Measurements from ENCODE around the gene PNKD. TPM values are rescaled to one million over a fixed set of nuclear protein-coding genes. Genes with fewer than 3 reads are reported as not detected.

Gene PNKD
- total RNA-seq, 1 experiment from 2014 or later, result 61.3 TPM

- DNase-seq, result no peak
- no peaks in the 10 kb centered on the region for H3K27me3 ChIP-seq (ENCODE audit: control insufficient read depth, insufficient read depth, low read length)
- H3K4me3 ChIP-seq (ENCODE audit: insufficient read depth, low read depth, low read length), result no peak overlapping the region
- peaks cover 26% of the 10 kb centered on the region for H3K36me3 ChIP-seq (replicated peaks; ENCODE audit: control insufficient read depth, insufficient read depth, low read length)
Measured at GRCh38 chr2:218274586-218274985, 4.3 kb downstream of the PNKD start.

- no peak overlapping the region for H3K4me3 ChIP-seq (ENCODE audit: insufficient read depth, low read depth, low read length)
- peaks cover 28% of the 10 kb centered on the region for H3K36me3 ChIP-seq (replicated peaks; ENCODE audit: control insufficient read depth, insufficient read depth, low read length)
- H3K27me3 ChIP-seq (ENCODE audit: control insufficient read depth, insufficient read depth, low read length), result no peaks in the 10 kb centered on the region
- no peak for DNase-seq
Measured at GRCh38 chr2:218275371-218276072, 5.2 kb downstream of the PNKD start.

- Histone ChIP-seq H3K36me3 (replicated peaks; ENCODE audit: control insufficient read depth, insufficient read depth, low read length) (peaks cover 28% of the 10 kb centered on the region), H3K27me3 (ENCODE audit: control insufficient read depth, insufficient read depth, low read length) (no peaks in the 10 kb centered on the region), H3K4me3 (ENCODE audit: insufficient read depth, low read depth, low read length) (no peak overlapping the region)
- DNase-seq, result no peak
Measured at GRCh38 chr2:218276986-218277755, 6.9 kb downstream of the PNKD start.

- DNase-seq, result no peak
- H3K36me3 ChIP-seq (replicated peaks; ENCODE audit: control insufficient read depth, insufficient read depth, low read length), result peaks cover 28% of the 10 kb centered on the region
- no peak overlapping the region for H3K4me3 ChIP-seq (ENCODE audit: insufficient read depth, low read depth, low read length)
Measured at GRCh38 chr2:218277921-218278320, 7.6 kb downstream of the PNKD start.

GRCh38 chr2:218278531-218279360, 8.4 kb downstream of the PNKD start:
- no peak for DNase-seq
- peaks cover 27% of the 10 kb centered on the region for H3K36me3 ChIP-seq (replicated peaks; ENCODE audit: control insufficient read depth, insufficient read depth, low read length)

More at GRCh38 chr2:218277921-218278320, 7.6 kb downstream of the PNKD start:
- no peaks in the 10 kb centered on the region for H3K27me3 ChIP-seq (ENCODE audit: control insufficient read depth, insufficient read depth, low read length)

GRCh38 chr2:218280260-218280870, 10.0 kb downstream of the PNKD start:
- Histone ChIP-seq H3K27me3 (ENCODE audit: control insufficient read depth, insufficient read depth, low read length) (no peaks in the 10 kb centered on the region), H3K4me3 (ENCODE audit: insufficient read depth, low read depth, low read length) (no peak overlapping the region), H3K36me3 (replicated peaks; ENCODE audit: control insufficient read depth, insufficient read depth, low read length) (peaks cover 10% of the 10 kb centered on the region)
- no peak for DNase-seq

More at GRCh38 chr2:218278531-218279360, 8.4 kb downstream of the PNKD start:
- H3K27me3 ChIP-seq (ENCODE audit: control insufficient read depth, insufficient read depth, low read length), result no peaks in the 10 kb centered on the region
- H3K4me3 ChIP-seq (ENCODE audit: insufficient read depth, low read depth, low read length), result no peak overlapping the region

- Histone ChIP-seq H3K27me3 (ENCODE audit: control insufficient read depth, insufficient read depth, low read length) (no peaks in the 10 kb centered on the region), H3K36me3 (replicated peaks; ENCODE audit: control insufficient read depth, insufficient read depth, low read length) (peaks cover 7% of the 10 kb centered on the region), H3K4me3 (ENCODE audit: insufficient read depth, low read depth, low read length) (no peak overlapping the region)
- no peak for DNase-seq
Measured at GRCh38 chr2:218281449-218281848, 11.1 kb downstream of the PNKD start.

- peaks cover 4% of the 10 kb centered on the region for H3K36me3 ChIP-seq (replicated peaks; ENCODE audit: control insufficient read depth, insufficient read depth, low read length)
- H3K27me3 ChIP-seq (ENCODE audit: control insufficient read depth, insufficient read depth, low read length), result no peaks in the 10 kb centered on the region
- H3K4me3 ChIP-seq (ENCODE audit: insufficient read depth, low read depth, low read length), result no peak overlapping the region
- DNase-seq, result no peak
Measured at GRCh38 chr2:218282173-218282991, 12.1 kb downstream of the PNKD start.

- Histone ChIP-seq H3K36me3 (replicated peaks; ENCODE audit: control insufficient read depth, insufficient read depth, low read length) (peaks cover 2% of the 10 kb centered on the region), H3K4me3 (ENCODE audit: insufficient read depth, low read depth, low read length) (no peak overlapping the region), H3K27me3 (ENCODE audit: control insufficient read depth, insufficient read depth, low read length) (no peaks in the 10 kb centered on the region)
- DNase-seq, result no peak
Measured at GRCh38 chr2:218284106-218284811, 13.9 kb downstream of the PNKD start.

- no peaks in the 10 kb centered on the region for H3K27me3 ChIP-seq (ENCODE audit: control insufficient read depth, insufficient read depth, low read length)
- DNase-seq, result peak; percentile 22
- no peak overlapping the region for H3K4me3 ChIP-seq (ENCODE audit: insufficient read depth, low read depth, low read length)
- no peaks in the 10 kb centered on the region for H3K36me3 ChIP-seq (replicated peaks; ENCODE audit: control insufficient read depth, insufficient read depth, low read length)
Measured at GRCh38 chr2:218285604-218286003, 15.3 kb downstream of the PNKD start.

- DNase-seq, result peak; percentile 93
- H3K36me3 ChIP-seq (replicated peaks; ENCODE audit: control insufficient read depth, insufficient read depth, low read length), result no peaks in the 10 kb centered on the region
- H3K4me3 ChIP-seq (ENCODE audit: insufficient read depth, low read depth, low read length), result no peak overlapping the region
- H3K27me3 ChIP-seq (ENCODE audit: control insufficient read depth, insufficient read depth, low read length), result peaks cover 2% of the 10 kb centered on the region; the same call in 1 of the 2 replicates
Measured at GRCh38 chr2:218286570-218287459, 16.5 kb downstream of the PNKD start.

- H3K27me3 ChIP-seq (ENCODE audit: control insufficient read depth, insufficient read depth, low read length), result peaks cover 2% of the 10 kb centered on the region; the same call in 1 of the 2 replicates
- no peak for DNase-seq
- no peaks in the 10 kb centered on the region for H3K36me3 ChIP-seq (replicated peaks; ENCODE audit: control insufficient read depth, insufficient read depth, low read length)
- H3K4me3 ChIP-seq (ENCODE audit: insufficient read depth, low read depth, low read length), result no peak overlapping the region
Measured at GRCh38 chr2:218289639-218290315, 19.5 kb downstream of the PNKD start.
